ENCODE results near the gene SYS1.

SYS1 gene

GRCh38 chr20:45402946-45403345 lies 40.0 kb downstream of the SYS1 start:
- TF ChIP-seq CTCF (conservative IDR thresholded peaks at IDR 0.05; ENCODE audit: low read depth, low read length) = no peak
- no peak overlapping the region for H3K4me3 ChIP-seq (ENCODE audit: low read length)
- DNase-seq (ENCODE audit: low read depth) = no peak

GRCh38 chr20:45404438-45404837 lies 41.5 kb downstream of the SYS1 start:
- no peak overlapping the region for H3K4me3 ChIP-seq (ENCODE audit: low read length)
- TF ChIP-seq CTCF (conservative IDR thresholded peaks at IDR 0.05; ENCODE audit: low read depth, low read length) = no peak
- DNase-seq (ENCODE audit: low read depth) = no peak

GRCh38 chr20:45405571-45406259 lies 42.8 kb downstream of the SYS1 start:
- no peak for DNase-seq (ENCODE audit: low read depth)
- peak overlapping the region; percentile 74 for H3K4me3 ChIP-seq (ENCODE audit: low read length)
- TF ChIP-seq CTCF (conservative IDR thresholded peaks at IDR 0.05; ENCODE audit: low read depth, low read length) = no peak

- no peak for DNase-seq (ENCODE audit: low read depth)
- peak overlapping the region; percentile 74 for H3K4me3 ChIP-seq (ENCODE audit: low read length)
- no peak for TF ChIP-seq CTCF (conservative IDR thresholded peaks at IDR 0.05; ENCODE audit: low read depth, low read length)
Observed at GRCh38 chr20:45406260-45407066, 43.5 kb downstream of the SYS1 start.

- no peak for TF ChIP-seq CTCF (conservative IDR thresholded peaks at IDR 0.05; ENCODE audit: low read depth, low read length)
- DNase-seq (ENCODE audit: low read depth) = no peak
Observed at GRCh38 chr20:45407067-45407745, 44.2 kb downstream of the SYS1 start.

GRCh38 chr20:45407783-45408645 lies 45.1 kb downstream of the SYS1 start, which contains the start of gene DBNDD2:
DBNDD2 (plus strand) TSS chr20:45408289; CDS start chr20:45408468, 179 bp downstream.
- no peak for TF ChIP-seq CTCF (conservative IDR thresholded peaks at IDR 0.05; ENCODE audit: low read depth, low read length)
- DNase-seq (ENCODE audit: low read depth) = no peak

More at GRCh38 chr20:45407067-45407745, 44.2 kb downstream of the SYS1 start:
- H3K4me3 ChIP-seq (ENCODE audit: low read length) = peak overlapping the region; percentile 74

More at GRCh38 chr20:45407783-45408645, 45.1 kb downstream of the SYS1 start, which contains the start of gene DBNDD2:
- H3K4me3 ChIP-seq (ENCODE audit: low read length) = peak within 1 kb of the TSS; percentile 74
